22Rv1 (cell line): ENCODE data around the gene CSMD2.

Experiments used
- ZFX ChIP-seq: fragments of 450-650 bp; IDR thresholded peaks from 2 replicates; pipeline ENCODE4 v1.6.1; 2017; ENCODE audit warnings: antibody characterized with exemption, borderline replicate concordance
- TF ChIP-seq, protein P1 (sequence below): fragments of 450-650 bp; IDR thresholded peaks from 2 replicates; pipeline ENCODE4 v1.5.1; 2017; ENCODE audit warnings: mild to moderate bottlenecking

DNA sequence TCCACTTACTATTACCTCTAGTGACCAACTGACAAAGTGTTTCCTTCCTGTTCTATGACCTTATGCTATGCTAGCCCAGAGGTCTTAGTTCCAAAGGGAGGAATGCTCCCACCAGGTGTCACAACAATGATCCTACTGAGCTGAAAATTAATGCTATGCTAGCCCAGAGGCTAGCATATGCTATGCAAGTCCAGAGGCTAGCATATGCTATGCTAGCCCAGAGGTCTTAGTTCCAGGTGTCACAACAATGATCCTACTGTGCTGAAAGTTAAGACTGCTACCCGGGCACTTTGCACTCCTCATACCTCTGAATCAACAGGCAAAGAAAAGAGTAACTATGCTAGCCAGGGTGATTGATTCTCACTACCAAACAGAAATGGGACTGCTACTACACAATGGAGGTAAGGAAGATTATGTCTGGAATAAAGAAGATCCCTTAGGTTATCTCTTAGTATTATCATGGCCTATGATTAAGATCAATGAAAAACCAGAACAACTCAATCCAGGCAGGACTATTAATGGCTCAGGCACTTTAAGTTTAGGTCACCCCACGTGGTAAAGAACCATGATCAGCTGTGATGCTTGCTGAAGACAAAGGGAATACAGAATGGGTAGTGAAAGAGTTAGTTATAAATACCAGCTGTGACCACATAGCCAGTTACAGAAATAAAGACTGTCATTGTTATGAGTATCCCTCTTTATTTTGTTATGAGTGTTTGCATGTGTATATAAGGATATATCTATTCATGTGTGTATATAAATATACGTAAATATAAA lies 114.1 kb downstream of the CSMD2 start:
- TF ChIP-seq, protein P1, sequence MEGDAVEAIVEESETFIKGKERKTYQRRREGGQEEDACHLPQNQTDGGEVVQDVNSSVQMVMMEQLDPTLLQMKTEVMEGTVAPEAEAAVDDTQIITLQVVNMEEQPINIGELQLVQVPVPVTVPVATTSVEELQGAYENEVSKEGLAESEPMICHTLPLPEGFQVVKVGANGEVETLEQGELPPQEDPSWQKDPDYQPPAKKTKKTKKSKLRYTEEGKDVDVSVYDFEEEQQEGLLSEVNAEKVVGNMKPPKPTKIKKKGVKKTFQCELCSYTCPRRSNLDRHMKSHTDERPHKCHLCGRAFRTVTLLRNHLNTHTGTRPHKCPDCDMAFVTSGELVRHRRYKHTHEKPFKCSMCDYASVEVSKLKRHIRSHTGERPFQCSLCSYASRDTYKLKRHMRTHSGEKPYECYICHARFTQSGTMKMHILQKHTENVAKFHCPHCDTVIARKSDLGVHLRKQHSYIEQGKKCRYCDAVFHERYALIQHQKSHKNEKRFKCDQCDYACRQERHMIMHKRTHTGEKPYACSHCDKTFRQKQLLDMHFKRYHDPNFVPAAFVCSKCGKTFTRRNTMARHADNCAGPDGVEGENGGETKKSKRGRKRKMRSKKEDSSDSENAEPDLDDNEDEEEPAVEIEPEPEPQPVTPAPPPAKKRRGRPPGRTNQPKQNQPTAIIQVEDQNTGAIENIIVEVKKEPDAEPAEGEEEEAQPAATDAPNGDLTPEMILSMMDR: no peak
- no peak for TF ChIP-seq ZFX
